Measurements from ENCODE around the gene LIG1.

DNA sequence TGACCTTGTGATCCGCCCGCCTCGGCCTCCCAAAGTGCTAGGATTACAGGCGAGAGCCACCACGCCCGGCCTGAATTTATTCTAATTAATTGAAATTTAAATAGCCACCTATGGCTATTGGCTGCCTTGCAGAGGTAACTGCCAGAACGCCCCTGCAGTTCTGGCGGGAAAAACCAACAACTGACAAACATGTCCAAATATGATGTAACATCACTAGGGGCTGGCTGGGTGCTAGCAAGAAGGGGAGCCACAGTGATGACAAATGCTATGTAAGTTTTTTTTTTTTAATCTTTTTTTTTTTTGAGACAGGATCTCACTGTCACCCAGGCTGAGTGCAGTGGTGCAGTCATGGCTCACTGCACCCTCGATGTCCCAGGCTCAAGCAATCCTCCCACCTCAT is 13.2 kb upstream of the LIG1 start:
- TF ChIP-seq, protein P1, sequence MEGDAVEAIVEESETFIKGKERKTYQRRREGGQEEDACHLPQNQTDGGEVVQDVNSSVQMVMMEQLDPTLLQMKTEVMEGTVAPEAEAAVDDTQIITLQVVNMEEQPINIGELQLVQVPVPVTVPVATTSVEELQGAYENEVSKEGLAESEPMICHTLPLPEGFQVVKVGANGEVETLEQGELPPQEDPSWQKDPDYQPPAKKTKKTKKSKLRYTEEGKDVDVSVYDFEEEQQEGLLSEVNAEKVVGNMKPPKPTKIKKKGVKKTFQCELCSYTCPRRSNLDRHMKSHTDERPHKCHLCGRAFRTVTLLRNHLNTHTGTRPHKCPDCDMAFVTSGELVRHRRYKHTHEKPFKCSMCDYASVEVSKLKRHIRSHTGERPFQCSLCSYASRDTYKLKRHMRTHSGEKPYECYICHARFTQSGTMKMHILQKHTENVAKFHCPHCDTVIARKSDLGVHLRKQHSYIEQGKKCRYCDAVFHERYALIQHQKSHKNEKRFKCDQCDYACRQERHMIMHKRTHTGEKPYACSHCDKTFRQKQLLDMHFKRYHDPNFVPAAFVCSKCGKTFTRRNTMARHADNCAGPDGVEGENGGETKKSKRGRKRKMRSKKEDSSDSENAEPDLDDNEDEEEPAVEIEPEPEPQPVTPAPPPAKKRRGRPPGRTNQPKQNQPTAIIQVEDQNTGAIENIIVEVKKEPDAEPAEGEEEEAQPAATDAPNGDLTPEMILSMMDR (conservative IDR thresholded peaks at IDR 0.05; ENCODE audit: low read length), result no peak
- TF ChIP-seq EZH2phosphoT487 (IDR thresholded peaks at IDR 0.05; ENCODE audit: borderline replicate concordance, low read depth, low read length), result no peak
